SU-DHL-6 (cell line): ENCODE measurements around the gene NELFE.

Experiments
- EZH2phosphoT487 ChIP-seq: fragments of 200-600 bp; sonication (generic), shearing (Covaris generic); conservative IDR thresholded peaks from 2 replicates; pipeline ENCODE4 v1.6.1; 2018; ENCODE audit warnings: mild to moderate bottlenecking, antibody characterized with exemption, low read length, moderate library complexity, mixed read lengths
- TF ChIP-seq, protein P1 (sequence below): fragments of 200-600 bp; sonication (generic); IDR thresholded peaks from one replicate; pipeline ENCODE4 v1.5.1; 2017; ENCODE audit warnings: antibody characterized with exemption, mild to moderate bottlenecking, low read length, moderate library complexity; ENCODE audit not compliant: insufficient read depth, poor library complexity, severe bottlenecking

- TF ChIP-seq, protein P1, sequence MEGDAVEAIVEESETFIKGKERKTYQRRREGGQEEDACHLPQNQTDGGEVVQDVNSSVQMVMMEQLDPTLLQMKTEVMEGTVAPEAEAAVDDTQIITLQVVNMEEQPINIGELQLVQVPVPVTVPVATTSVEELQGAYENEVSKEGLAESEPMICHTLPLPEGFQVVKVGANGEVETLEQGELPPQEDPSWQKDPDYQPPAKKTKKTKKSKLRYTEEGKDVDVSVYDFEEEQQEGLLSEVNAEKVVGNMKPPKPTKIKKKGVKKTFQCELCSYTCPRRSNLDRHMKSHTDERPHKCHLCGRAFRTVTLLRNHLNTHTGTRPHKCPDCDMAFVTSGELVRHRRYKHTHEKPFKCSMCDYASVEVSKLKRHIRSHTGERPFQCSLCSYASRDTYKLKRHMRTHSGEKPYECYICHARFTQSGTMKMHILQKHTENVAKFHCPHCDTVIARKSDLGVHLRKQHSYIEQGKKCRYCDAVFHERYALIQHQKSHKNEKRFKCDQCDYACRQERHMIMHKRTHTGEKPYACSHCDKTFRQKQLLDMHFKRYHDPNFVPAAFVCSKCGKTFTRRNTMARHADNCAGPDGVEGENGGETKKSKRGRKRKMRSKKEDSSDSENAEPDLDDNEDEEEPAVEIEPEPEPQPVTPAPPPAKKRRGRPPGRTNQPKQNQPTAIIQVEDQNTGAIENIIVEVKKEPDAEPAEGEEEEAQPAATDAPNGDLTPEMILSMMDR, result no peak
- no peak for TF ChIP-seq EZH2phosphoT487
These were observed 53.7 kb downstream of the NELFE start for GRCh38 chr6:31905041-31905440.
